HepG2 (cell line): ENCODE results near the gene TAF13. TPM values are rescaled to one million over a fixed set of nuclear protein-coding genes. Genes with fewer than 3 reads are reported as not detected.

Experiments
- CTCF ChIP-seq: sonication (generic); formaldehyde crosslinking; IDR thresholded peaks from 2 replicates; pipeline ENCODE4 v1.5.0; 2020; ENCODE audit warnings: mild to moderate bottlenecking, missing genetic modification reagents, moderate library complexity
- DPF2 ChIP-seq: sonication (generic); formaldehyde crosslinking; IDR thresholded peaks from 2 replicates; pipeline ENCODE4 v1.4.0; 2020; ENCODE audit warnings: mild to moderate bottlenecking, low read depth, missing genetic modification reagents, borderline replicate concordance
- HNRNPLL ChIP-seq: fragments of 200-400 bp; formaldehyde crosslinking; IDR thresholded peaks from 2 replicates; pipeline ENCODE4 v1.6.1; 2017; ENCODE audit warnings: mild to moderate bottlenecking, low read depth, low read length; ENCODE audit not compliant: poor library complexity, severe bottlenecking
- HOMEZ ChIP-seq: IDR thresholded peaks from 2 replicates; pipeline ENCODE4 v1.6.1; 2016; ENCODE audit warnings: low read depth
- MTA1 ChIP-seq: sonication (generic); formaldehyde crosslinking; IDR thresholded peaks from 2 replicates; pipeline ENCODE4 v1.4.0; 2020; ENCODE audit warnings: missing genetic modification reagents, mild to moderate bottlenecking, borderline replicate concordance
- MYNN ChIP-seq: sonication (generic); formaldehyde crosslinking; IDR thresholded peaks from 2 replicates; pipeline ENCODE4 v1.4.0; 2020; ENCODE audit warnings: mild to moderate bottlenecking, low read depth, missing genetic modification reagents
- NFATC3 ChIP-seq: sonication (generic); formaldehyde crosslinking; IDR thresholded peaks from 2 replicates; pipeline ENCODE4 v1.5.1; 2020; ENCODE audit warnings: mild to moderate bottlenecking, missing genetic modification reagents
- NKX3-1 ChIP-seq: sonication (generic); formaldehyde crosslinking; IDR thresholded peaks from 2 replicates; pipeline ENCODE4 v1.5.0; 2020; ENCODE audit warnings: missing genetic modification reagents
- NR2F6 ChIP-seq, 2 experiments: IDR thresholded peaks; 2 replicates each; pipeline ENCODE4 v1.6.1; 2016; ENCODE audit warnings: antibody characterized with exemption in 1 of 2, mild to moderate bottlenecking in 1 of 2
- PREB ChIP-seq: sonication (generic); formaldehyde crosslinking; IDR thresholded peaks from 2 replicates; pipeline ENCODE4 v1.4.0; 2020; ENCODE audit warnings: missing genetic modification reagents
- REL ChIP-seq: sonication (generic); formaldehyde crosslinking; conservative IDR thresholded peaks from 2 replicates; pipeline ENCODE4 v1.8.0; 2022; ENCODE audit warnings: mild to moderate bottlenecking, missing genetic modification reagents, moderate library complexity
- XRCC5 ChIP-seq: fragments of 200-400 bp; formaldehyde crosslinking; optimal IDR thresholded peaks from 2 replicates; pipeline ENCODE3; 2017; ENCODE audit warnings: mild to moderate bottlenecking, low read length
- ZBTB20 ChIP-seq: sonication (generic); formaldehyde crosslinking; IDR thresholded peaks from 2 replicates; pipeline ENCODE4 v1.8.1; 2023; ENCODE audit warnings: missing genetic modification reagents, low read depth, mild to moderate bottlenecking, borderline replicate concordance
- ZNF232 ChIP-seq: sonication (generic); formaldehyde crosslinking; IDR thresholded peaks from 2 replicates; pipeline ENCODE4 v1.4.0; 2020; ENCODE audit warnings: missing genetic modification reagents, borderline replicate concordance
- ZNF564 ChIP-seq: sonication (generic); formaldehyde crosslinking; IDR thresholded peaks from 2 replicates; pipeline ENCODE4 v1.8.1; 2023; ENCODE audit warnings: mild to moderate bottlenecking, missing genetic modification reagents
- ZNF652 ChIP-seq: IDR thresholded peaks from 2 replicates; pipeline ENCODE4 v1.6.1; 2016; ENCODE audit warnings: low read depth, borderline replicate concordance
- polyA plus RNA-seq, 8 experiments: library from polyadenylated mRNA; depleted of rRNA in 3 of 8; stranded (reverse) in 7 of 8; unstranded in 1 of 8; fragments of >200 nt; fragmentation: Illumina TruSeq in 4 of 8; extraction: Trizol in 4 of 8; gene quantifications; 2 replicates each; pipeline versions ENCODE4 v1.2.1 to v1.2.3, GENCODE V29; 2011 to 2016; ENCODE audit warnings: low read depth in 4 of 8, missing spikeins in 1 of 8, mixed read lengths in 1 of 8; ENCODE audit not compliant: insufficient read depth in 1 of 8
- total RNA-seq, 5 experiments: library from RNA; depleted of rRNA; stranded (reverse); fragments of >200 nt; fragmentation: Illumina TruSeq; extraction: Trizol; gene quantifications; 2 replicates each; pipeline ENCODE4 v1.2.3, GENCODE V29; 2016; ENCODE audit warnings: low read depth in 1 of 5
- TF ChIP-seq, protein P1 (sequence below): sonication (generic); formaldehyde crosslinking; IDR thresholded peaks from 2 replicates; pipeline ENCODE4 v1.8.0; 2022; ENCODE audit warnings: low read depth, missing genetic modification reagents
- TF ChIP-seq, protein P2 (sequence below): sonication (generic); formaldehyde crosslinking; IDR thresholded peaks from 2 replicates; pipeline ENCODE4 v1.5.0; 2020; ENCODE audit warnings: mild to moderate bottlenecking, missing genetic modification reagents
- TF ChIP-seq, protein P3 (sequence below): sonication (generic); formaldehyde crosslinking; IDR thresholded peaks from 2 replicates; pipeline ENCODE4 v1.9.0; 2021; ENCODE audit warnings: missing genetic modification reagents, borderline replicate concordance

TAF13 gene
- total and polyA plus RNA-seq, 2 of the 13 experiments (the other 11 are each of a cell fraction or from before 2014, with no cell fraction given) = 11.5 to 36.3 TPM

GRCh38 chr1:109040989-109041620 is 34.7 kb downstream of the TAF13 start (continued):
- TF ChIP-seq, protein P1, sequence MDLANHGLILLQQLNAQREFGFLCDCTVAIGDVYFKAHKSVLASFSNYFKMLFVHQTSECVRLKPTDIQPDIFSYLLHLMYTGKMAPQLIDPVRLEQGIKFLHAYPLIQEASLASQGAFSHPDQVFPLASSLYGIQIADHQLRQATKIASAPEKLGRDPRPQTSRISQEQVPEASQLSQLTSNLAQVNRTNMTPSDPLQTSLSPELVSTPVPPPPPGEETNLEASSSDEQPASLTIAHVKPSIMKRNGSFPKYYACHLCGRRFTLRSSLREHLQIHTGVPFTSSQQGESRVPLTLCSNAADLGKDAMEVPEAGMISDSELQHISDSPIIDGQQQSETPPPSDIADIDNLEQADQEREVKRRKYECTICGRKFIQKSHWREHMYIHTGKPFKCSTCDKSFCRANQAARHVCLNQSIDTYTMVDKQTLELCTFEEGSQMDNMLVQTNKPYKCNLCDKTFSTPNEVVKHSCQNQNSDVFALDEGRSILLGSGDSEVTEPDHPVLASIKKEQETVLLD (CRISPR knock-in tag) = no peak; the same call in 1 of the 2 replicates
- TF ChIP-seq, protein P2, sequence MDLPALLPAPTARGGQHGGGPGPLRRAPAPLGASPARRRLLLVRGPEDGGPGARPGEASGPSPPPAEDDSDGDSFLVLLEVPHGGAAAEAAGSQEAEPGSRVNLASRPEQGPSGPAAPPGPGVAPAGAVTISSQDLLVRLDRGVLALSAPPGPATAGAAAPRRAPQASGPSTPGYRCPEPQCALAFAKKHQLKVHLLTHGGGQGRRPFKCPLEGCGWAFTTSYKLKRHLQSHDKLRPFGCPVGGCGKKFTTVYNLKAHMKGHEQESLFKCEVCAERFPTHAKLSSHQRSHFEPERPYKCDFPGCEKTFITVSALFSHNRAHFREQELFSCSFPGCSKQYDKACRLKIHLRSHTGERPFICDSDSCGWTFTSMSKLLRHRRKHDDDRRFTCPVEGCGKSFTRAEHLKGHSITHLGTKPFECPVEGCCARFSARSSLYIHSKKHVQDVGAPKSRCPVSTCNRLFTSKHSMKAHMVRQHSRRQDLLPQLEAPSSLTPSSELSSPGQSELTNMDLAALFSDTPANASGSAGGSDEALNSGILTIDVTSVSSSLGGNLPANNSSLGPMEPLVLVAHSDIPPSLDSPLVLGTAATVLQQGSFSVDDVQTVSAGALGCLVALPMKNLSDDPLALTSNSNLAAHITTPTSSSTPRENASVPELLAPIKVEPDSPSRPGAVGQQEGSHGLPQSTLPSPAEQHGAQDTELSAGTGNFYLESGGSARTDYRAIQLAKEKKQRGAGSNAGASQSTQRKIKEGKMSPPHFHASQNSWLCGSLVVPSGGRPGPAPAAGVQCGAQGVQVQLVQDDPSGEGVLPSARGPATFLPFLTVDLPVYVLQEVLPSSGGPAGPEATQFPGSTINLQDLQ (CRISPR knock-in tag) = no peak
- TF ChIP-seq ZNF232 = peak; percentile 35; the same call in 1 of the 2 replicates
- no peak for TF ChIP-seq REL
- TF ChIP-seq, protein P3, sequence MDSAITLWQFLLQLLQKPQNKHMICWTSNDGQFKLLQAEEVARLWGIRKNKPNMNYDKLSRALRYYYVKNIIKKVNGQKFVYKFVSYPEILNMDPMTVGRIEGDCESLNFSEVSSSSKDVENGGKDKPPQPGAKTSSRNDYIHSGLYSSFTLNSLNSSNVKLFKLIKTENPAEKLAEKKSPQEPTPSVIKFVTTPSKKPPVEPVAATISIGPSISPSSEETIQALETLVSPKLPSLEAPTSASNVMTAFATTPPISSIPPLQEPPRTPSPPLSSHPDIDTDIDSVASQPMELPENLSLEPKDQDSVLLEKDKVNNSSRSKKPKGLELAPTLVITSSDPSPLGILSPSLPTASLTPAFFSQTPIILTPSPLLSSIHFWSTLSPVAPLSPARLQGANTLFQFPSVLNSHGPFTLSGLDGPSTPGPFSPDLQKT (CRISPR knock-in tag) = no peak
- TF ChIP-seq ZBTB20 (CRISPR knock-in tag) = 0 out of 2 replicates have a peak, but pooled peaks have one; percentile 2
- TF ChIP-seq NKX3-1 (CRISPR knock-in tag) = no peak
- TF ChIP-seq XRCC5 = peak; percentile 1
- TF ChIP-seq ZNF564 (CRISPR knock-in tag) = no peak
- no peak for TF ChIP-seq NR2F6 (IDR thresholded peaks at IDR 0.05)
- TF ChIP-seq NR2F6 (CRISPR knock-in tag; IDR thresholded peaks at IDR 0.05) = 0 out of 2 replicates have a peak, but pooled peaks have one; percentile 2
- TF ChIP-seq MTA1 (CRISPR knock-in tag) = peak; percentile 15; the same call in 1 of the 2 replicates
- TF ChIP-seq ZNF652 (CRISPR knock-in tag) = peak; percentile 91
- TF ChIP-seq MYNN = no peak
- no peak for TF ChIP-seq PREB (CRISPR knock-in tag)
- no peak for TF ChIP-seq DPF2
- TF ChIP-seq CTCF (CRISPR knock-in tag) = peak; percentile 21; the same call in 1 of the 2 replicates
- TF ChIP-seq HNRNPLL = peak; percentile 21
- TF ChIP-seq NFATC3 (CRISPR knock-in tag) = no peak
- TF ChIP-seq HOMEZ (CRISPR knock-in tag) = no peak
